Ovary (tissue), 9 donors: ENCODE measurements around the gene PYY. TPM values are rescaled to one million over a fixed set of nuclear protein-coding genes. Genes with fewer than 3 reads are reported as not detected.

Experiments used
- DNase-seq, 5 donors: peaks; one replicate each; pipeline ENCODE4 v3.0.0-alpha.2; 2019 to 2020
- H3K27ac ChIP-seq, 2 donors: fragments of 200-600 bp; one replicate each; pipeline versions ENCODE4 v1.5.1 to v1.8.0; 2019 to 2022
- H3K27me3 ChIP-seq: fragments of 200-600 bp; one replicate; pipeline ENCODE4 v1.8.0; 2022
- H3K36me3 ChIP-seq: fragments of 200-600 bp; sonication (generic); one replicate; pipeline ENCODE4 v1.5.1; 2019
- H3K4me1 ChIP-seq: one replicate; pipeline ENCODE4 v1.8.1; 2013; ENCODE audit warnings: mild to moderate bottlenecking, moderate library complexity; ENCODE audit not compliant: insufficient read depth
- H3K4me3 ChIP-seq: fragments of 200-600 bp; sonication (generic); one replicate; pipeline ENCODE4 v1.5.1; 2017
- H3K9me3 ChIP-seq, 2 donors: fragments of 200-600 bp in 1 of 2; sonication (generic) in 1 of 2; one replicate each; pipeline versions ENCODE4 v1.5.1 to v1.8.1; 2013 to 2019; ENCODE audit warnings: mild to moderate bottlenecking in 1 of 2, moderate library complexity in 1 of 2
- EP300 ChIP-seq: sonication (generic); formaldehyde crosslinking; IDR thresholded peaks from one replicate; pipeline ENCODE4 v1.6.1; 2017; ENCODE audit warnings: antibody characterized with exemption
- POLR2A ChIP-seq: fragments of 450-650 bp; IDR thresholded peaks from one replicate; pipeline ENCODE4 v1.6.1; 2017; ENCODE audit warnings: antibody characterized with exemption, mild to moderate bottlenecking, moderate library complexity
- WGBS, 3 donors: extraction: QIAGEN DNeasy Blood & Tissue Kit in 1 of 3; methylation state at CpG; one replicate each; pipeline versions ENCODE4 v1.1.5 to v1.1.7; 2013 to 2017; 5-methylcytosine and 5-hydroxymethylcytosine counted together
- intact Hi-C, 4 donors: fragments of 100-400 bp; cut with DNase I; formaldehyde crosslinking; loops; one replicate each; pipeline versions ENCODE4 v1.11.0 to v1.15.1; 2022 to 2023
- polyA plus RNA-seq, 2 donors: library from polyadenylated mRNA; stranded (reverse); fragments of 200-250 nt in 1 of 2; fragments of 350-450 nt in 1 of 2; fragmentation: Illumina TruSeq in 1 of 2; extraction: RNeasy Lipid Tissue Mini Kit (QIAGEN cat#74804) in 1 of 2; gene quantifications; one replicate each; pipeline ENCODE4 v1.2.3, GENCODE V29; 2013 to 2014
- total RNA-seq, 7 donors: library from RNA; depleted of rRNA in 2 of 7; stranded (reverse); fragments of >200 nt in 2 of 7; fragmentation: NEBNext Ultra II Directional in 3 of 7; extraction: Animal tissue kit (Norgen Biotek cat#: 25700) in 3 of 7; gene quantifications; one replicate each; pipeline versions ENCODE4 v1.1.0 to v1.2.4, GENCODE V29; 2016 to 2023
- TF ChIP-seq, protein P1 (sequence below), 3 donors: fragments of 450-650 bp in 2 of 3; fragments of 200-600 bp in 1 of 3; IDR thresholded peaks; one replicate each; pipeline versions ENCODE4 v1.5.1 to v1.8.0; 2016 to 2022; ENCODE audit warnings: antibody characterized with exemption in 3 of 3, mild to moderate bottlenecking in 1 of 3
- donor health status: DM: no; HTN: no; CAD: no; lungs with moderate emphysema.
- donor health status: DM: no; HTN: no; CAD: no.
- donor health status: Bipolar disorder and iron deficiency.
- donor health status: DM: yes; HTN: yes; CAD: no.
- donor health status: DM: no; HTN: no; CAD: no.
- donor health status: DM: yes; HTN: yes; CAD: no.

PYY gene
- total and polyA plus RNA-seq, 9 donors, result 0.18 to 1.1 (median 0.69) TPM; not detected in 6

GRCh38 chr17:43982171-43982570, 28.4 kb upstream of the PYY start:
- peaks cover 2% of the 10 kb centered on the region for H3K4me1 ChIP-seq
- no peaks in the 10 kb centered on the region for H3K36me3 ChIP-seq
- no peak for DNase-seq
- no peaks in the 10 kb centered on the region for H3K27me3 ChIP-seq
- TF ChIP-seq POLR2A (no peak), EP300 (no peak)
- TF ChIP-seq, protein P1, sequence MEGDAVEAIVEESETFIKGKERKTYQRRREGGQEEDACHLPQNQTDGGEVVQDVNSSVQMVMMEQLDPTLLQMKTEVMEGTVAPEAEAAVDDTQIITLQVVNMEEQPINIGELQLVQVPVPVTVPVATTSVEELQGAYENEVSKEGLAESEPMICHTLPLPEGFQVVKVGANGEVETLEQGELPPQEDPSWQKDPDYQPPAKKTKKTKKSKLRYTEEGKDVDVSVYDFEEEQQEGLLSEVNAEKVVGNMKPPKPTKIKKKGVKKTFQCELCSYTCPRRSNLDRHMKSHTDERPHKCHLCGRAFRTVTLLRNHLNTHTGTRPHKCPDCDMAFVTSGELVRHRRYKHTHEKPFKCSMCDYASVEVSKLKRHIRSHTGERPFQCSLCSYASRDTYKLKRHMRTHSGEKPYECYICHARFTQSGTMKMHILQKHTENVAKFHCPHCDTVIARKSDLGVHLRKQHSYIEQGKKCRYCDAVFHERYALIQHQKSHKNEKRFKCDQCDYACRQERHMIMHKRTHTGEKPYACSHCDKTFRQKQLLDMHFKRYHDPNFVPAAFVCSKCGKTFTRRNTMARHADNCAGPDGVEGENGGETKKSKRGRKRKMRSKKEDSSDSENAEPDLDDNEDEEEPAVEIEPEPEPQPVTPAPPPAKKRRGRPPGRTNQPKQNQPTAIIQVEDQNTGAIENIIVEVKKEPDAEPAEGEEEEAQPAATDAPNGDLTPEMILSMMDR (IDR thresholded peaks at IDR 0.05), result no peak
- H3K4me3 ChIP-seq, result no peak overlapping the region
- no peak overlapping the region for H3K27ac ChIP-seq
- no peaks in the 10 kb centered on the region for H3K9me3 ChIP-seq
- WGBS, 3 donors, result 75 to 92% (median 76%) methylated on average over 2 of the region's 2 CpGs
- intact Hi-C loops, result no loop called here

DNA sequence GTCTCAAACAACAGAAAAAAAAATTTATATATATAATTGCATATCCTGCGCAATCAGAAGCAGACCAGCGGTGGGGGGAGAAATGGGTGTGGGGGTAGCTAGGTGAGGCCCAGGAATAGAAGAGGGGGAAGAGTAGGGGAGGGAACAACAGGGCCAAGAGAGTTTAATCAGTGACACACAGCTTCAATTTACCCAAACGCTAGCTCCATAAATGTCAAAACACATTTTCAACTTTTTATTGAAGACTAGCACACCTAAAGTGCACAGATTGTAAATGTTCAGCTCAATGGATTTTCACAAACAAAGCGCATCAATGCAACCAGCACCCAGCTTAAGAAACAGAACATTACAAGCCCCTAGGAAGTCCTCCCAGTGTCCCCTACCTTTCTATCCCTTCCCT, 25.9 kb upstream of the PYY start:
- DNase-seq, result no peak
- Histone ChIP-seq H3K27me3 (no peaks in the 10 kb centered on the region), H3K27ac (no peak overlapping the region), H3K36me3 (no peaks in the 10 kb centered on the region), H3K4me1 (peaks cover 2% of the 10 kb centered on the region), H3K9me3 (no peaks in the 10 kb centered on the region), H3K4me3 (no peak overlapping the region)
- intact Hi-C loops, result no loop called here
- 70 to 78% (median 71%) methylated on average over 4 of the region's 4 CpGs for WGBS, 3 donors
- TF ChIP-seq, protein P1 (IDR thresholded peaks at IDR 0.05), result no peak
- no peak for TF ChIP-seq EP300
- no peak for TF ChIP-seq POLR2A

GRCh38 chr17:43979011-43979410, 25.3 kb upstream of the PYY start:
- TF ChIP-seq EP300 (no peak), POLR2A (no peak)
- TF ChIP-seq, protein P1 (IDR thresholded peaks at IDR 0.05), result no peak
- peaks cover 2% of the 10 kb centered on the region for H3K4me1 ChIP-seq
- H3K36me3 ChIP-seq, result no peaks in the 10 kb centered on the region
- H3K4me3 ChIP-seq, result no peak overlapping the region
- no peaks in the 10 kb centered on the region for H3K9me3 ChIP-seq
- 71 to 74% (median 73%) methylated on average over 7 of the region's 7 CpGs for WGBS, 3 donors
- no peak overlapping the region for H3K27ac ChIP-seq
- no peak for DNase-seq
- no peaks in the 10 kb centered on the region for H3K27me3 ChIP-seq
- intact Hi-C loops, result no loop called here

GRCh38 chr17:43978078-43978477, 24.3 kb upstream of the PYY start:
- TF ChIP-seq EP300 (no peak), POLR2A (no peak)
- TF ChIP-seq, protein P1 (IDR thresholded peaks at IDR 0.05), result no peak
- H3K27me3 ChIP-seq, result no peaks in the 10 kb centered on the region
- no peak overlapping the region for H3K4me3 ChIP-seq
- 60 to 75% (median 61%) methylated on average over 2 of the region's 2 CpGs for WGBS, 3 donors
- no peaks in the 10 kb centered on the region for H3K9me3 ChIP-seq
- H3K36me3 ChIP-seq, result no peaks in the 10 kb centered on the region
- no peaks in the 10 kb centered on the region for H3K4me1 ChIP-seq
- no peak for DNase-seq
- no peak overlapping the region for H3K27ac ChIP-seq
- intact Hi-C loops, result no loop called here
